Stimulated activated CD8-positive, alpha-beta memory T cell treated with anti-CD3 and anti-CD28 coated beads, Interleukin-12 subunit alpha, Interleukin-12 subunit beta, amount 100 ng/mL, for 4 hours (primary cell): ENCODE data around the gene PNPLA6.
"Not testable (repeated sequence)": the region's sequence is repeated elsewhere in the genome, so short reads cannot be mapped to it uniquely, and the experiment has no call there.

Source experiments
- DNase-seq: peaks from one replicate; pipeline ENCODE4 v3.0.0-alpha.2; 2020; ENCODE audit warnings: low read depth

Gene PNPLA6

GRCh38 chr19:7533925-7534480 is 1.5 kb upstream of the PNPLA6 start:
- peak; percentile 71 for DNase-seq

GRCh38 chr19:7534531-7535046 is 928 bp upstream of the PNPLA6 start:
- no peak for DNase-seq

- no peak for DNase-seq
Measured at GRCh38 chr19:7535998-7536695, 630 bp downstream of the PNPLA6 start.

GRCh38 chr19:7538990-7539389 is 3.5 kb downstream of the PNPLA6 start:
- not testable (repeated sequence) for DNase-seq

- DNase-seq = no peak
Measured at GRCh38 chr19:7539827-7540425, 4.4 kb downstream of the PNPLA6 start.

- no peak for DNase-seq
Measured at GRCh38 chr19:7540761-7541474, 5.4 kb downstream of the PNPLA6 start.

GRCh38 chr19:7541475-7541824 is 5.9 kb downstream of the PNPLA6 start:
- DNase-seq = no peak

- DNase-seq = no peak
Measured at GRCh38 chr19:7541828-7542443, 6.4 kb downstream of the PNPLA6 start.

- no peak for DNase-seq
Measured at GRCh38 chr19:7542556-7543348, 7.2 kb downstream of the PNPLA6 start.

GRCh38 chr19:7544626-7545025 is 9.1 kb downstream of the PNPLA6 start:
- DNase-seq = no peak

- DNase-seq = no peak
Measured at GRCh38 chr19:7545300-7545699, 9.8 kb downstream of the PNPLA6 start.

- no peak for DNase-seq
Measured at GRCh38 chr19:7545904-7546303, 10.4 kb downstream of the PNPLA6 start.

- no peak for DNase-seq
Measured at GRCh38 chr19:7547159-7547558, 11.6 kb downstream of the PNPLA6 start.

GRCh38 chr19:7549429-7550148 is 14.1 kb downstream of the PNPLA6 start:
- DNase-seq = no peak

GRCh38 chr19:7550169-7550770 is 14.8 kb downstream of the PNPLA6 start:
- no peak for DNase-seq

GRCh38 chr19:7550987-7551761 is 15.7 kb downstream of the PNPLA6 start:
- no peak for DNase-seq

GRCh38 chr19:7552781-7553180 is 17.3 kb downstream of the PNPLA6 start:
- no peak for DNase-seq

GRCh38 chr19:7554565-7554964 is 19.0 kb downstream of the PNPLA6 start:
- no peak for DNase-seq

GRCh38 chr19:7554990-7555864 is 19.7 kb downstream of the PNPLA6 start:
- no peak for DNase-seq
